OCI-LY1 (cell line): ENCODE results near the gene GRID2.

Source experiments
- EZH2 ChIP-seq: fragments of 200-600 bp; sonication (generic), shearing (Covaris generic); IDR thresholded peaks from 2 replicates; pipeline ENCODE4 v1.8.0; 2017; ENCODE audit warnings: borderline replicate concordance, mixed run types, mild to moderate bottlenecking, antibody characterized with exemption, low read length, moderate library complexity, mixed read lengths
- TF ChIP-seq, protein P1 (sequence below): fragments of 200-600 bp; sonication (generic), shearing (Covaris generic); IDR thresholded peaks from 2 replicates; pipeline ENCODE4 v1.5.1; 2017; ENCODE audit warnings: mild to moderate bottlenecking, antibody characterized with exemption, low read length, moderate library complexity, mixed read lengths

DNA sequence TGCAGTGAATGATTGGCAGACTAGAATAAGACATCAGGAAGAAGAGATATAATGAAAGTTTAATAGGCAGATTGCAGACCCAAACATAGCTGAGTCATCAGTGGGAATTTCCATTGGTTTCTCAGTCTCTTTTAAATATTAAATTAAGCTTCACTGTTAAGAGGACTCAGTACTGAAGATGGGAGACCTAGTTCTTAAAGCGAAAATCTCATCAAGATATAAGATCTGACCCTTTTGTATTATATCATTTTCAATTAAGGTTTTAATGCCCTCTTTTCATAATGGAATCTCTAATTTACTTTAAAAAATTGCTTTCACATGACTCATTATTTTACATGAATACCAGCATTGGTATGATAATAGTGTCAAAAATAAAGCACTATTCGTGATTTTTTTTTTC is 1355.9 kb downstream of the GRID2 start:
- TF ChIP-seq, protein P1, sequence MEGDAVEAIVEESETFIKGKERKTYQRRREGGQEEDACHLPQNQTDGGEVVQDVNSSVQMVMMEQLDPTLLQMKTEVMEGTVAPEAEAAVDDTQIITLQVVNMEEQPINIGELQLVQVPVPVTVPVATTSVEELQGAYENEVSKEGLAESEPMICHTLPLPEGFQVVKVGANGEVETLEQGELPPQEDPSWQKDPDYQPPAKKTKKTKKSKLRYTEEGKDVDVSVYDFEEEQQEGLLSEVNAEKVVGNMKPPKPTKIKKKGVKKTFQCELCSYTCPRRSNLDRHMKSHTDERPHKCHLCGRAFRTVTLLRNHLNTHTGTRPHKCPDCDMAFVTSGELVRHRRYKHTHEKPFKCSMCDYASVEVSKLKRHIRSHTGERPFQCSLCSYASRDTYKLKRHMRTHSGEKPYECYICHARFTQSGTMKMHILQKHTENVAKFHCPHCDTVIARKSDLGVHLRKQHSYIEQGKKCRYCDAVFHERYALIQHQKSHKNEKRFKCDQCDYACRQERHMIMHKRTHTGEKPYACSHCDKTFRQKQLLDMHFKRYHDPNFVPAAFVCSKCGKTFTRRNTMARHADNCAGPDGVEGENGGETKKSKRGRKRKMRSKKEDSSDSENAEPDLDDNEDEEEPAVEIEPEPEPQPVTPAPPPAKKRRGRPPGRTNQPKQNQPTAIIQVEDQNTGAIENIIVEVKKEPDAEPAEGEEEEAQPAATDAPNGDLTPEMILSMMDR = no peak
- no peak for TF ChIP-seq EZH2
